HepG2 (cell line): ENCODE data around the gene HLF. TPM values are rescaled to one million over a fixed set of nuclear protein-coding genes. Genes with fewer than 3 reads are reported as not detected.

Experiments
- CBX1 ChIP-seq: IDR thresholded peaks from one replicate; pipeline ENCODE4 v1.6.1; 2016; ENCODE audit warnings: antibody characterized with exemption, low read depth
- CC2D1A ChIP-seq: sonication (generic); formaldehyde crosslinking; IDR thresholded peaks from 2 replicates; pipeline ENCODE4 v1.8.1; 2023; ENCODE audit warnings: mild to moderate bottlenecking, missing genetic modification reagents
- CREM ChIP-seq, 2 experiments: sonication (generic) in 1 of 2; formaldehyde crosslinking in 1 of 2; IDR thresholded peaks; 2 replicates each; pipeline versions ENCODE4 v1.4.0 to v1.6.1; 2016 to 2020; ENCODE audit warnings: antibody characterized with exemption in 1 of 2, mild to moderate bottlenecking in 1 of 2, missing genetic modification reagents in 1 of 2
- EEA1 ChIP-seq: sonication (generic); formaldehyde crosslinking; IDR thresholded peaks from 2 replicates; pipeline ENCODE4 v1.5.1; 2020; ENCODE audit warnings: mild to moderate bottlenecking, missing genetic modification reagents, borderline replicate concordance
- KDM4B ChIP-seq: sonication (generic); formaldehyde crosslinking; IDR thresholded peaks from 2 replicates; pipeline ENCODE4 v1.4.0; 2020; ENCODE audit warnings: missing genetic modification reagents
- RNF2 ChIP-seq: fragments of 450-650 bp; conservative IDR thresholded peaks from 2 replicates; pipeline ENCODE4 v1.6.1; 2016; ENCODE audit warnings: low read depth
- SRF ChIP-seq: IDR thresholded peaks from 2 replicates; pipeline ENCODE4 v1.6.1; 2011; ENCODE audit warnings: mild to moderate bottlenecking, low read depth, low read length, moderate library complexity
- YEATS2 ChIP-seq: sonication (generic); formaldehyde crosslinking; IDR thresholded peaks from 2 replicates; pipeline ENCODE4 v1.4.0; 2020; ENCODE audit warnings: missing genetic modification reagents, borderline replicate concordance
- ZBTB38 ChIP-seq: sonication (generic); formaldehyde crosslinking; IDR thresholded peaks from 2 replicates; pipeline ENCODE4 v1.5.1; 2020; ENCODE audit warnings: mild to moderate bottlenecking, missing genetic modification reagents
- ZNF205 ChIP-seq: IDR thresholded peaks from 2 replicates; pipeline ENCODE4 v1.6.1; 2018; ENCODE audit warnings: missing biosample characterization, missing genetic modification reagents
- ZNF260 ChIP-seq: sonication (generic); formaldehyde crosslinking; IDR thresholded peaks from 2 replicates; pipeline ENCODE4 v1.4.0; 2020; ENCODE audit warnings: missing genetic modification reagents, low read depth, mild to moderate bottlenecking, borderline replicate concordance
- ZNF383 ChIP-seq: sonication (generic); formaldehyde crosslinking; IDR thresholded peaks from 2 replicates; pipeline ENCODE4 v1.4.0; 2020; ENCODE audit warnings: missing genetic modification reagents, mild to moderate bottlenecking, borderline replicate concordance
- ZNF543 ChIP-seq: sonication (generic); formaldehyde crosslinking; IDR thresholded peaks from 2 replicates; pipeline ENCODE4 v1.4.0; 2020; ENCODE audit warnings: mild to moderate bottlenecking, missing genetic modification reagents
- ZNF569 ChIP-seq: sonication (generic); formaldehyde crosslinking; IDR thresholded peaks from 2 replicates; pipeline ENCODE4 v1.5.0; 2020; ENCODE audit warnings: mild to moderate bottlenecking, missing genetic modification reagents, moderate library complexity, borderline replicate concordance
- ZNF839 ChIP-seq: sonication (generic); formaldehyde crosslinking; IDR thresholded peaks from 2 replicates; pipeline ENCODE4 v1.4.0; 2020; ENCODE audit warnings: missing genetic modification reagents, mild to moderate bottlenecking, borderline replicate concordance
- polyA plus RNA-seq, 8 experiments: library from polyadenylated mRNA; depleted of rRNA in 3 of 8; stranded (reverse) in 7 of 8; unstranded in 1 of 8; fragments of >200 nt; fragmentation: Illumina TruSeq in 4 of 8; extraction: Trizol in 4 of 8; gene quantifications; 2 replicates each; pipeline versions ENCODE4 v1.2.1 to v1.2.3, GENCODE V29; 2011 to 2016; ENCODE audit warnings: low read depth in 4 of 8, missing spikeins in 1 of 8, mixed read lengths in 1 of 8; ENCODE audit not compliant: insufficient read depth in 1 of 8
- total RNA-seq, 5 experiments: library from RNA; depleted of rRNA; stranded (reverse); fragments of >200 nt; fragmentation: Illumina TruSeq; extraction: Trizol; gene quantifications; 2 replicates each; pipeline ENCODE4 v1.2.3, GENCODE V29; 2016; ENCODE audit warnings: low read depth in 1 of 5
- TF ChIP-seq, protein P1 (sequence below): sonication (generic); formaldehyde crosslinking; IDR thresholded peaks from 2 replicates; pipeline ENCODE4 v1.4.0; 2020; ENCODE audit warnings: missing genetic modification reagents
- TF ChIP-seq, protein P2 (sequence below): sonication (generic); formaldehyde crosslinking; conservative IDR thresholded peaks from 2 replicates; pipeline ENCODE4 v1.4.0; 2020; ENCODE audit warnings: mild to moderate bottlenecking, missing genetic modification reagents, moderate library complexity
- TF ChIP-seq, protein P3 (sequence below): IDR thresholded peaks from 2 replicates; pipeline ENCODE4 v1.6.1; 2016; ENCODE audit warnings: mild to moderate bottlenecking
- TF ChIP-seq, protein P4 (sequence below): sonication (generic); formaldehyde crosslinking; IDR thresholded peaks from 2 replicates; pipeline ENCODE4 v1.4.0; 2020; ENCODE audit warnings: mild to moderate bottlenecking, missing genetic modification reagents

HLF gene
- total and polyA plus RNA-seq, 2 of the 13 experiments (the other 11 are each of a cell fraction or from before 2014, with no cell fraction given) = 202 to 346 TPM

DNA sequence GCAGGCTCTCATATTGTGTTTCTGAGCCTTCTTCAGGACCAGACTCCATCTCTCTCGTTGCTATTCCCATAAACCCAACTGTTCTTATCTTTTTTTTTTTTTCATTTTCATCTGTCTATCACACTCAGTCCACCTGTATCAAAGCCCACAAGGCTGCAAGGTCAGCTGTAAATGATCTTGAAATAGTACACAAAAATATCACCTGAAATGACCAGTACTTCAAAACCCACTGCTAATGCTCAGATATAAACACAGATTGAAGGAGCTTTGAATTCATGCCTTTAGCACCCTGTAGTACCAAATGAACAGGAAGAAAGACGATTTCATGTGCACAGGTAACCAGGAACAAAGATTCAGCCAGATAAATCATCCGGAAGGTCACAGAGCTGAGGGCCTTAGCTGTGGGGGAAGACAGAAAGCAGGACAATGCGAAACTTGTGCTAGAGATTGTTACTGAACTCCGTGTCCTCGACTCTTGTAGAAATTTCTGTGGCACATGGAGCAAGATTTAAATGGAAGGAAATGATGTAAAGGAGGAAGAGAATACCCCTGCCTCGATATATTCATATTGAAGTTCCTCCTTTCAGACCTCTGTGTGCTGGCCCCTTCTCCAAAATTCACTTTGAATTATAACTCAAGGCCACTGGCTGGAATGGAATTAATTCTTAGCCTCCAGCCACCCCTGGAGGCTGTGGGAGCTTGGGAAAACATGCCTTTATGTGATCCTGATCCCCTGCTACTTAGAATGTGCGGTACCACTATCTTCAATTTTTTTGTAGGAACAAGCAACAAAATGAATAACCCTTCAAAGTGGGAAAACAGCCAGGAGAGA is 4.1 kb downstream of the HLF start (continued):
- TF ChIP-seq, protein P1, sequence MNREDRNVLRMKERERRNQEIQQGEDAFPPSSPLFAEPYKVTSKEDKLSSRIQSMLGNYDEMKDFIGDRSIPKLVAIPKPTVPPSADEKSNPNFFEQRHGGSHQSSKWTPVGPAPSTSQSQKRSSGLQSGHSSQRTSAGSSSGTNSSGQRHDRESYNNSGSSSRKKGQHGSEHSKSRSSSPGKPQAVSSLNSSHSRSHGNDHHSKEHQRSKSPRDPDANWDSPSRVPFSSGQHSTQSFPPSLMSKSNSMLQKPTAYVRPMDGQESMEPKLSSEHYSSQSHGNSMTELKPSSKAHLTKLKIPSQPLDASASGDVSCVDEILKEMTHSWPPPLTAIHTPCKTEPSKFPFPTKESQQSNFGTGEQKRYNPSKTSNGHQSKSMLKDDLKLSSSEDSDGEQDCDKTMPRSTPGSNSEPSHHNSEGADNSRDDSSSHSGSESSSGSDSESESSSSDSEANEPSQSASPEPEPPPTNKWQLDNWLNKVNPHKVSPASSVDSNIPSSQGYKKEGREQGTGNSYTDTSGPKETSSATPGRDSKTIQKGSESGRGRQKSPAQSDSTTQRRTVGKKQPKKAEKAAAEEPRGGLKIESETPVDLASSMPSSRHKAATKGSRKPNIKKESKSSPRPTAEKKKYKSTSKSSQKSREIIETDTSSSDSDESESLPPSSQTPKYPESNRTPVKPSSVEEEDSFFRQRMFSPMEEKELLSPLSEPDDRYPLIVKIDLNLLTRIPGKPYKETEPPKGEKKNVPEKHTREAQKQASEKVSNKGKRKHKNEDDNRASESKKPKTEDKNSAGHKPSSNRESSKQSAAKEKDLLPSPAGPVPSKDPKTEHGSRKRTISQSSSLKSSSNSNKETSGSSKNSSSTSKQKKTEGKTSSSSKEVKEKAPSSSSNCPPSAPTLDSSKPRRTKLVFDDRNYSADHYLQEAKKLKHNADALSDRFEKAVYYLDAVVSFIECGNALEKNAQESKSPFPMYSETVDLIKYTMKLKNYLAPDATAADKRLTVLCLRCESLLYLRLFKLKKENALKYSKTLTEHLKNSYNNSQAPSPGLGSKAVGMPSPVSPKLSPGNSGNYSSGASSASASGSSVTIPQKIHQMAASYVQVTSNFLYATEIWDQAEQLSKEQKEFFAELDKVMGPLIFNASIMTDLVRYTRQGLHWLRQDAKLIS (CRISPR knock-in tag) = peak; percentile 89
- TF ChIP-seq CC2D1A (0 out of 2 replicates have a peak, but pooled peaks have one; percentile 62), CREM (IDR thresholded peaks at IDR 0.05) (no peak; the same call in 1 of the 2 replicates), CREM (CRISPR knock-in tag; IDR thresholded peaks at IDR 0.05) (no peak), EEA1 (CRISPR knock-in tag) (no peak), ZNF543 (CRISPR knock-in tag) (no peak), ZBTB38 (CRISPR knock-in tag) (no peak), CBX1 (no peak), ZNF205 (CRISPR knock-in tag) (no peak), ZNF260 (CRISPR knock-in tag) (no peak), RNF2 (no peak), ZNF569 (CRISPR knock-in tag) (no peak), KDM4B (CRISPR knock-in tag) (no peak), ZNF383 (CRISPR knock-in tag) (no peak), SRF (no peak), ZNF839 (CRISPR knock-in tag) (no peak), YEATS2 (CRISPR knock-in tag) (peak; percentile 18; the same call in 1 of the 2 replicates)
- TF ChIP-seq, protein P2, sequence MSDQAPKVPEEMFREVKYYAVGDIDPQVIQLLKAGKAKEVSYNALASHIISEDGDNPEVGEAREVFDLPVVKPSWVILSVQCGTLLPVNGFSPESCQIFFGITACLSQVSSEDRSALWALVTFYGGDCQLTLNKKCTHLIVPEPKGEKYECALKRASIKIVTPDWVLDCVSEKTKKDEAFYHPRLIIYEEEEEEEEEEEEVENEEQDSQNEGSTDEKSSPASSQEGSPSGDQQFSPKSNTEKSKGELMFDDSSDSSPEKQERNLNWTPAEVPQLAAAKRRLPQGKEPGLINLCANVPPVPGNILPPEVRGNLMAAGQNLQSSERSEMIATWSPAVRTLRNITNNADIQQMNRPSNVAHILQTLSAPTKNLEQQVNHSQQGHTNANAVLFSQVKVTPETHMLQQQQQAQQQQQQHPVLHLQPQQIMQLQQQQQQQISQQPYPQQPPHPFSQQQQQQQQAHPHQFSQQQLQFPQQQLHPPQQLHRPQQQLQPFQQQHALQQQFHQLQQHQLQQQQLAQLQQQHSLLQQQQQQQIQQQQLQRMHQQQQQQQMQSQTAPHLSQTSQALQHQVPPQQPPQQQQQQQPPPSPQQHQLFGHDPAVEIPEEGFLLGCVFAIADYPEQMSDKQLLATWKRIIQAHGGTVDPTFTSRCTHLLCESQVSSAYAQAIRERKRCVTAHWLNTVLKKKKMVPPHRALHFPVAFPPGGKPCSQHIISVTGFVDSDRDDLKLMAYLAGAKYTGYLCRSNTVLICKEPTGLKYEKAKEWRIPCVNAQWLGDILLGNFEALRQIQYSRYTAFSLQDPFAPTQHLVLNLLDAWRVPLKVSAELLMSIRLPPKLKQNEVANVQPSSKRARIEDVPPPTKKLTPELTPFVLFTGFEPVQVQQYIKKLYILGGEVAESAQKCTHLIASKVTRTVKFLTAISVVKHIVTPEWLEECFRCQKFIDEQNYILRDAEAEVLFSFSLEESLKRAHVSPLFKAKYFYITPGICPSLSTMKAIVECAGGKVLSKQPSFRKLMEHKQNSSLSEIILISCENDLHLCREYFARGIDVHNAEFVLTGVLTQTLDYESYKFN (CRISPR knock-in tag) = no peak
- TF ChIP-seq, protein P3, sequence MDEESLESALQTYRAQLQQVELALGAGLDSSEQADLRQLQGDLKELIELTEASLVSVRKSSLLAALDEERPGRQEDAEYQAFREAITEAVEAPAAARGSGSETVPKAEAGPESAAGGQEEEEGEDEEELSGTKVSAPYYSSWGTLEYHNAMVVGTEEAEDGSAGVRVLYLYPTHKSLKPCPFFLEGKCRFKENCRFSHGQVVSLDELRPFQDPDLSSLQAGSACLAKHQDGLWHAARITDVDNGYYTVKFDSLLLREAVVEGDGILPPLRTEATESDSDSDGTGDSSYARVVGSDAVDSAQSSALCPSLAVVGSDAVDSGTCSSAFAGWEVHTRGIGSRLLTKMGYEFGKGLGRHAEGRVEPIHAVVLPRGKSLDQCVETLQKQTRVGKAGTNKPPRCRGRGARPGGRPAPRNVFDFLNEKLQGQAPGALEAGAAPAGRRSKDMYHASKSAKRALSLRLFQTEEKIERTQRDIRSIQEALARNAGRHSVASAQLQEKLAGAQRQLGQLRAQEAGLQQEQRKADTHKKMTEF = no peak
- TF ChIP-seq, protein P4, sequence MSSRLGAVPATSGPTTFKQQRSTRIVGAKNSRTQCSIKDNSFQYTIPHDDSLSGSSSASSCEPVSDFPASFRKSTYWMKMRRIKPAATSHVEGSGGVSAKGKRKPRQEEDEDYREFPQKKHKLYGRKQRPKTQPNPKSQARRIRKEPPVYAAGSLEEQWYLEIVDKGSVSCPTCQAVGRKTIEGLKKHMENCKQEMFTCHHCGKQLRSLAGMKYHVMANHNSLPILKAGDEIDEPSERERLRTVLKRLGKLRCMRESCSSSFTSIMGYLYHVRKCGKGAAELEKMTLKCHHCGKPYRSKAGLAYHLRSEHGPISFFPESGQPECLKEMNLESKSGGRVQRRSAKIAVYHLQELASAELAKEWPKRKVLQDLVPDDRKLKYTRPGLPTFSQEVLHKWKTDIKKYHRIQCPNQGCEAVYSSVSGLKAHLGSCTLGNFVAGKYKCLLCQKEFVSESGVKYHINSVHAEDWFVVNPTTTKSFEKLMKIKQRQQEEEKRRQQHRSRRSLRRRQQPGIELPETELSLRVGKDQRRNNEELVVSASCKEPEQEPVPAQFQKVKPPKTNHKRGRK = no peak
